K562 (cell line): Measurements from ENCODE around the gene CHCHD5. TPM values are rescaled to one million over a fixed set of nuclear protein-coding genes. Genes with fewer than 3 reads are reported as not detected.

Experiments
- ATF3 ChIP-seq, 2 experiments: fragments of 450-650 bp in 1 of 2; sonication (generic) in 1 of 2; formaldehyde crosslinking in 1 of 2; IDR thresholded peaks in 1 of 2; conservative IDR thresholded peaks in 1 of 2; 2 replicates each; pipeline versions ENCODE4 v1.6.1 to v1.8.1; 2016 to 2023; ENCODE audit warnings: mild to moderate bottlenecking in 2 of 2, moderate library complexity in 2 of 2, inconsistent platforms in 1 of 2, missing genetic modification reagents in 1 of 2
- CUX1 ChIP-seq: fragments of 200-800 bp; sonication (Bioruptor generic); IDR thresholded peaks from 2 replicates; pipeline ENCODE4 v1.6.1; 2016; ENCODE audit warnings: missing genetic modification characterization, missing compliant biosample characterization
- DMBX1 ChIP-seq: fragments of 250-450 bp; sonication (Bioruptor Pico); IDR thresholded peaks from 2 replicates; pipeline ENCODE4 v1.8.0; 2022; ENCODE audit warnings: inconsistent platforms, mild to moderate bottlenecking, moderate library complexity, borderline replicate concordance
- HCFC1 ChIP-seq: IDR thresholded peaks from 2 replicates; pipeline ENCODE4 v1.6.1; 2012; ENCODE audit warnings: low read depth, low read length, improper control_type of control experiment
- HNRNPL ChIP-seq: fragments of 200-400 bp; formaldehyde crosslinking; IDR thresholded peaks from 2 replicates; pipeline ENCODE4 v1.6.1; 2017; ENCODE audit warnings: low read depth, mild to moderate bottlenecking, low read length
- KLF10 ChIP-seq: fragments of 250-450 bp; sonication (Bioruptor Pico); IDR thresholded peaks from 2 replicates; pipeline ENCODE4 v1.6.1; 2021; ENCODE audit warnings: matching md5 sums
- SMC3 ChIP-seq: conservative IDR thresholded peaks from 2 replicates; pipeline ENCODE4 v1.6.1; 2011; ENCODE audit warnings: low read depth, low read length, improper control_type of control experiment; ENCODE audit not compliant: insufficient read depth
- TAL1 ChIP-seq: fragments of 450-650 bp; IDR thresholded peaks from 2 replicates; pipeline ENCODE4 v1.6.1; 2016; ENCODE audit warnings: mild to moderate bottlenecking
- TCF3 ChIP-seq: sonication (generic); formaldehyde crosslinking; IDR thresholded peaks from 2 replicates; pipeline ENCODE4 v1.4.0; 2020; ENCODE audit warnings: mild to moderate bottlenecking, missing genetic modification reagents
- TCFL5 ChIP-seq: fragments of 250-450 bp; sonication (Bioruptor Pico); conservative IDR thresholded peaks from 2 replicates; pipeline ENCODE4 v1.6.1; 2021; ENCODE audit warnings: mild to moderate bottlenecking, moderate library complexity, matching md5 sums
- THRA ChIP-seq: fragments of 450-650 bp; IDR thresholded peaks from 2 replicates; pipeline ENCODE4 v1.6.1; 2017; ENCODE audit warnings: mild to moderate bottlenecking, moderate library complexity
- YY1 ChIP-seq, 3 experiments: IDR thresholded peaks; 2 replicates each; pipeline ENCODE4 v1.6.1; 2011; ENCODE audit warnings: low read length in 2 of 3, mild to moderate bottlenecking in 2 of 3, moderate library complexity in 2 of 3, borderline replicate concordance in 1 of 3, control low read depth in 1 of 3, low read depth in 1 of 3; ENCODE audit not compliant: insufficient read depth in 3 of 3, insufficient replicate concordance in 2 of 3, control insufficient read depth in 1 of 3, insufficient read length in 1 of 3; ENCODE audit errors: extremely low read depth in 1 of 3
- polyA plus RNA-seq, 8 experiments: library from polyadenylated mRNA; depleted of rRNA in 4 of 8; stranded (reverse) in 5 of 8; unstranded in 3 of 8; fragments of >200 nt; fragmentation: Nextera tagmentation in 2 of 8; fragmentation: Illumina TruSeq in 1 of 8; extraction: Ambion mirVana in 2 of 8; extraction: Trizol in 1 of 8; gene quantifications; 2 replicates each; pipeline versions ENCODE4 v1.2.1 to v1.2.3, GENCODE V29; 2011 to 2014; ENCODE audit warnings: inconsistent platforms in 1 of 8, missing spikeins in 1 of 8
- total RNA-seq, 7 experiments: library from RNA; depleted of rRNA in 6 of 7; stranded (reverse); fragments of >200 nt in 6 of 7; fragmentation: Illumina TruSeq in 2 of 7; extraction: Trizol in 2 of 7; gene quantifications; 2 replicates each; pipeline versions ENCODE4 v1.2.1 to v1.2.3, GENCODE V29; 2011 to 2021; ENCODE audit warnings: low replicate concordance in 1 of 7
- TF ChIP-seq, protein P1 (sequence below): fragments of 250-450 bp; sonication (Bioruptor Pico); IDR thresholded peaks from 2 replicates; pipeline ENCODE4 v1.5.0; 2021; ENCODE audit warnings: mild to moderate bottlenecking, moderate library complexity

The CHCHD5 gene
- total and polyA plus RNA-seq, 9 of the 15 experiments (the other 6 are each of a cell fraction or from before 2014, with no cell fraction given) = 7.4 to 79.3 (median 33.4) TPM

- TF ChIP-seq YY1 (IDR thresholded peaks at IDR 0.05; ENCODE audit: borderline replicate concordance in 1 of 3, control insufficient read depth in 1 of 3, extremely low read depth in 1 of 3, insufficient read depth in 3 of 3, insufficient read length in 1 of 3, insufficient replicate concordance in 2 of 3, low read depth in 1 of 3, low read length in 2 of 3) (peak; percentile 12 to 65 (median 20)), TCFL5 (CRISPR knock-in tag) (no peak), TAL1 (no peak), DMBX1 (CRISPR knock-in tag) (no peak), SMC3 (no peak), ATF3 (IDR thresholded peaks at IDR 0.05) (0 out of 2 replicates have a peak, but pooled peaks have one; percentile 26), ATF3 (CRISPR knock-in tag; conservative IDR thresholded peaks at IDR 0.05) (peak; percentile 63; the same call in 1 of the 2 replicates), KLF10 (no peak), TCF3 (CRISPR knock-in tag) (no peak; the same call in 1 of the 2 replicates), HCFC1 (peak; percentile 98), HNRNPL (no peak), THRA (no peak), CUX1 (CRISPR knock-in tag) (peak; percentile 78)
- TF ChIP-seq, protein P1, sequence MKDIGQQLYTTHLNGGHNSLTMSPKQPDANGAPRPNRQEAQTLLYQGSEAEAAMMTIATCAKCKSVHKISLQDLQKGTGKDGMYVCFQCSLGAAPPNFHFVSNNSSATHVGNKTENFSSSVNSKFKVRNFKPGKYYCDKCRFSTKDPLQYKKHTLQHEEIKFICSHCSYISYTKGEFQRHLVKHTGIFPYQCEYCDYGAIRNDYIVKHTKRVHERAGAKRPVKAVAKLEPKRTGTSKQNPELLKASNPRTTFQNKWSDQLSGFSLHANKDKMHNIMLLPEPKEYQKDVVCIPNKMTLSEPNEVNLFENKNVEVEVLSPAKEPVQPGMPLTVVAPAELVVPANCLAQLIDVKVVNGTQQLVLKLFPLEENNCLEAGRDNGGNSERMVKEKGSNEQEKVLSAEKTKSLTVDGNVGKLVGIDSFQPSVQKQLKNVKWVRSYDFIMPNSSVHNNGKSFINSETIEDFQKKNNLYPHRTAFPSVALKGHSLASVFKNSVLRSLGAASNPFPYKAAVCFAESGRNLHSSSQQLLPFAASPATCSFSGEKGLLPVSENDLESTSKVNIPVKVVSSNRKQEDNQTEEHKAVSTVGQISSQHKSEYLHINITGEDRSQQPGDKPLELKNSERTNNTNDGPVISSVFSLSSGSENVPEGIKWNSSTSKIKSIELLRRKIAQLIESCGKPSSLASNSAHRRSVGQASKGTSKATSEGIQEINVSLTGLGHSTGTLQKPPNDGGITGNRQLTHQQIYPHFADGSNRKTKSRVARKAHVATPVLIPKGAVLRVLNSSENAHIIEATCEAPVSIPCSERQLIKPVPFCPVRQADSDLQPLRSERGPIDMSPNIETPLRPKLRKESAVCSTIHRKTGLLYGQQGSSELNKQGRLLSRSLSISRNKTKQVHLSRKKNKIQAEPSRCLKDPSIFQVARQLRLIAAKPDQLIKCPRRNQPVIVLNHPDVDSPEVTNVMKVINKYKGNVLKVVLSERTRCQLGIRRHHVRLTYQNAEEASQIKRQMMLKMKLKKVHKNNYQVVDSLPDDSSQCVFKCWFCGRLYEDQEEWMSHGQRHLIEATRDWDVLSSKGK (CRISPR knock-in tag) = no peak
Measured at GRCh38 chr2:112542123-112542983, 42.1 kb upstream of the CHCHD5 start, which contains the start of gene POLR1B (continued).
